Measurements from ENCODE around the gene FOXN4. TPM values are rescaled to one million over a fixed set of nuclear protein-coding genes. Genes with fewer than 3 reads are reported as not detected.
A peak's percentile ranks its signal among the peaks of the same experiment; 100 is the strongest.

FOXN4 gene
- total and polyA plus RNA-seq, 9 of the 15 experiments (the other 6 are each of a cell fraction or from before 2014, with no cell fraction given) = not detected

DNA sequence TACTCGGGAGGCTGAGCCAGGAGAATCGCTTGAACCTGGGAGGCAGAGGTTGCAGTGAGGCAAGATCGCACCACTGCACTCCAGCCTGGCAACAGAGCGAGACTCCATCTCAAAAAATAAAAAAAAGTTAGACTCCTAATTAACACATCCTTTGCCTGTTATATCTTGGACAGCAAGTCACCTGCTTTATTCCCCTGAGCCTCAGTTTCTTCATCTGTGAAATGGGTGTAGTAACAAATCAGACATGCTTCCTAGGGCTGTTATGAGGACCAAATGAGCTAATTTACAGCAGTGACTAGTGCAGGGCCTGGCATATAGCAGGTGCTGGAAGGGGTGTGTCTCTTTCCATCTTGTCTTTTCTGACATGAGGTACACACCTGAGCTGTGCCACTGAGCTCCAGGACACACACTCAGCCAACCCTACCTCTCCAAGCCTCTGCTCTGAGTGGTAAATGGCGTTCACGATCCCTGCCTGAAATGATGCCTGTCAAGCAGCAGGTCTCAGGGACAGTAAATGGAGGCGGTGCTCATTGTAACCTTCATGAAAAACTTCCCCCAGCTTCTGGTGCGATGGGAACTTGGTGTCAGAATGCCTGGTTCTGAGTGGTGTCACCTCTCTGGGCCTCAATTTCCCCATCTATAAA, 31.7 kb downstream of the FOXN4 start:
- no peaks in the 10 kb centered on the region for H3K9me1 ChIP-seq (ENCODE audit: control insufficient read depth, insufficient read depth, low read length)
- POLR2A ChIA-PET = no interaction called here
- no TSS peak for BruUV-seq (replicated peaks)
- TF ChIP-seq SRF (CRISPR knock-in tag; IDR thresholded peaks at IDR 0.05) (no peak), ADNP (tag; IDR thresholded peaks at IDR 0.05) (peak; percentile 19; the same call in 1 of the 2 replicates), ZFP1 (CRISPR knock-in tag; IDR thresholded peaks at IDR 0.05) (no peak), BCOR (IDR thresholded peaks at IDR 0.05) (peak; percentile 72; the same call in 1 of the 2 replicates), RBM25 (IDR thresholded peaks at IDR 0.05; ENCODE audit: low read depth, low read length, severe bottlenecking) (peak; percentile 89), MYC (IDR thresholded peaks at IDR 0.05; ENCODE audit: low read depth, low read length) (no peak), MYC (CRISPR knock-in tag; IDR thresholded peaks at IDR 0.05; ENCODE audit: borderline replicate concordance, low read depth) (no peak)
- no peaks in the 10 kb centered on the region for H3K79me2 ChIP-seq (ENCODE audit: control insufficient read depth, insufficient read depth, low read length)
- no peak overlapping the region for H2AFZ ChIP-seq (ENCODE audit: low read depth, low read length)
- CTCF ChIA-PET (ENCODE audit: low intra/inter-chr PET ratio) = no interaction called here
- peaks cover 15 to 61% of the 10 kb centered on the region in 2 experiments; a peak in 4 of 5 replicates for H3K27me3 ChIP-seq (ENCODE audit: control insufficient read depth in 2 of 2, insufficient read depth in 2 of 2, low read length in 2 of 2)
- no peak overlapping the region for H3K27ac ChIP-seq (ENCODE audit: extremely low read depth, low read depth, low read length)
- no peak for FAIRE-seq
- no peaks in the 10 kb centered on the region for H4K20me1 ChIP-seq (replicated peaks; ENCODE audit: control insufficient read depth, insufficient read depth, low read length)
- no peaks in the 10 kb centered on the region for H3K36me3 ChIP-seq (ENCODE audit: control insufficient read depth, insufficient read depth, low read length)
- no peak overlapping the region for H3K4me2 ChIP-seq (ENCODE audit: insufficient read depth, low read length)
- H3K4me1 ChIP-seq (replicated peaks in 1 of 2; ENCODE audit: control insufficient read depth in 2 of 2, insufficient read depth in 2 of 2, low read length in 2 of 2) = peaks cover 0 to 4% of the 10 kb centered on the region in 2 experiments; a peak in 2 of 5 replicates
- H3K9ac ChIP-seq (ENCODE audit: insufficient read depth in 1 of 2, low read depth in 2 of 2, low read length in 2 of 2) = no peak overlapping the region
- no peak for DNase-seq (ENCODE audit: extremely low read depth in 1 of 4, low spot score in 3 of 4)
- in situ Hi-C loops (cut with MboI) (no loop called here), intact Hi-C loops (cut with micrococcal nuclease) (no loop called here)
- no peaks in the 10 kb centered on the region for H3K9me3 ChIP-seq (replicated peaks; ENCODE audit: control insufficient read depth, insufficient read depth, low read depth, low read length)
- no peak overlapping the region for H3K4me3 ChIP-seq
- no peak for ATAC-seq
- 4% methylated on average over 8 of the region's 8 CpGs for WGBS (ENCODE audit: insufficient coverage, low coverage, missing lambda C conversion rate)
